PC-9 (cell line): ENCODE measurements around the gene PRKAR1A. TPM values are rescaled to one million over a fixed set of nuclear protein-coding genes. Genes with fewer than 3 reads are reported as not detected.

ENCODE experiments used
- BruUV-seq: library from RNA; stranded (reverse); fragments of 400-500 nt; replicated peaks from 2 replicates; lab custom pipeline; 2021; lab: Mats Ljungman, UMichigan
- CTCF ChIA-PET: fragments of 300-600 bp; sonication (Branson Sonifier 250); formaldehyde crosslinking; loops from one replicate; lab custom pipeline; 2022; ENCODE audit warnings: antibody characterized with exemption; lab: Charles Lee
- POLR2A ChIA-PET: fragments of 300-600 bp; sonication (Branson Sonifier 250); formaldehyde crosslinking; loops from one replicate; lab custom pipeline; 2022; ENCODE audit warnings: antibody characterized with exemption; ENCODE audit not compliant: unreplicated experiment; lab: Charles Lee
- DNase-seq, 2 experiments: peaks; one replicate each; pipeline versions ENCODE4 v3.0.0 to v3.0.0-alpha.2; 2015 to 2022; ENCODE audit warnings: mixed read lengths in 1 of 2
- H2AFZ ChIP-seq: fragments of 200-600 bp; sonication (generic); 2 replicates; pipeline ENCODE4 v1.8.1; 2017; ENCODE audit warnings: antibody characterized with exemption
- H3F3A ChIP-seq: fragments of 200-600 bp; sonication (generic); 2 replicates; pipeline ENCODE4 v1.8.1; 2017; ENCODE audit warnings: antibody characterized with exemption, mild to moderate bottlenecking, low read depth; ENCODE audit not compliant: insufficient read depth
- H3K27ac ChIP-seq: fragments of 200-600 bp; sonication (generic); 2 replicates; pipeline ENCODE4 v1.6.1; 2016; ENCODE audit warnings: mixed run types
- H3K27me3 ChIP-seq: fragments of 200-600 bp; sonication (generic); 2 replicates; pipeline ENCODE4 v1.6.1; 2016; ENCODE audit warnings: low read depth, mixed run types; ENCODE audit not compliant: insufficient read depth
- H3K36me3 ChIP-seq: fragments of 200-600 bp; sonication (generic); 2 replicates; pipeline ENCODE4 v1.6.1; 2016; ENCODE audit warnings: low read depth, mixed run types
- H3K4me1 ChIP-seq: fragments of 200-600 bp; sonication (generic); replicated peaks from 2 replicates; pipeline ENCODE4 v1.6.1; 2016; ENCODE audit warnings: mixed run types; ENCODE audit not compliant: insufficient read depth
- H3K4me2 ChIP-seq: fragments of 200-600 bp; sonication (generic); 2 replicates; pipeline ENCODE4 v1.6.1; 2017; ENCODE audit warnings: mixed run types
- H3K4me3 ChIP-seq: fragments of 200-600 bp; sonication (generic); 2 replicates; pipeline ENCODE4 v1.6.1; 2016; ENCODE audit warnings: mixed run types
- H3K79me2 ChIP-seq: fragments of 200-600 bp; sonication (generic); 2 replicates; pipeline ENCODE4 v1.6.1; 2017; ENCODE audit warnings: low read depth, mixed run types
- H3K9me2 ChIP-seq: fragments of 200-600 bp; sonication (generic); 2 replicates; pipeline ENCODE4 v1.8.1; 2017; ENCODE audit warnings: mild to moderate bottlenecking; ENCODE audit not compliant: insufficient read depth
- H3K9me3 ChIP-seq: fragments of 200-600 bp; sonication (generic); 2 replicates; pipeline ENCODE4 v1.8.1; 2016; ENCODE audit warnings: low read depth; ENCODE audit not compliant: insufficient read depth
- H4K20me1 ChIP-seq: fragments of 200-600 bp; sonication (generic); 2 replicates; pipeline ENCODE4 v1.8.1; 2017; ENCODE audit not compliant: insufficient read depth
- CTCF ChIP-seq: fragments of 200-600 bp; sonication (generic); conservative IDR thresholded peaks from 2 replicates; pipeline ENCODE4 v1.6.1; 2017; ENCODE audit warnings: mixed run types, antibody characterized with exemption, mild to moderate bottlenecking, moderate library complexity
- EZH2 ChIP-seq: fragments of 200-600 bp; sonication (generic); IDR thresholded peaks from 2 replicates; pipeline ENCODE4 v1.8.0; 2017; ENCODE audit warnings: antibody characterized with exemption, low read depth
- intact Hi-C: fragments of 100-400 bp; cut with micrococcal nuclease; formaldehyde crosslinking; loops from one replicate; pipeline ENCODE4 v1.10.0; 2022; ENCODE audit not compliant: unreplicated experiment
- total RNA-seq: library from RNA; stranded (reverse); gene quantifications from 2 replicates; pipeline ENCODE4 v1.2.3, GENCODE V29; 2021

PRKAR1A gene
- total RNA-seq, 1 experiment from 2014 or later, result 161 TPM

- H3K27me3 ChIP-seq, result peaks cover 11% of the 10 kb centered on the region; the same call in 1 of the 2 replicates
- H3F3A ChIP-seq, result no peaks in the 10 kb centered on the region
- H3K9me3 ChIP-seq, result no peaks in the 10 kb centered on the region
- H3K4me3 ChIP-seq, result no peak overlapping the region
- H3K79me2 ChIP-seq, result no peaks in the 10 kb centered on the region
- H3K9me2 ChIP-seq, result no peaks in the 10 kb centered on the region
- BruUV-seq, result no TSS peak
- intact Hi-C loops, result no loop called here
- no peak overlapping the region for H3K27ac ChIP-seq
- H2AFZ ChIP-seq, result no peak overlapping the region
- no peaks in the 10 kb centered on the region for H3K4me1 ChIP-seq
- CTCF ChIA-PET, result no interaction called here
- TF ChIP-seq CTCF, result no peak
- no peak for TF ChIP-seq EZH2
- POLR2A ChIA-PET, result no interaction called here
- no peaks in the 10 kb centered on the region for H4K20me1 ChIP-seq
- no peaks in the 10 kb centered on the region for H3K36me3 ChIP-seq
- DNase-seq, result no peak
- no peak overlapping the region for H3K4me2 ChIP-seq
Measured at GRCh38 chr17:68556551-68556950, 44.3 kb downstream of the PRKAR1A start.

GRCh38 chr17:68559316-68559715 is 47.1 kb downstream of the PRKAR1A start:
- no peak for DNase-seq
- ChIA-PET POLR2A (no interaction called here), CTCF (no interaction called here)
- Histone ChIP-seq H3K4me2 (no peak overlapping the region), H3F3A (no peaks in the 10 kb centered on the region), H4K20me1 (no peaks in the 10 kb centered on the region), H2AFZ (no peak overlapping the region), H3K27ac (no peak overlapping the region), H3K9me2 (no peaks in the 10 kb centered on the region), H3K4me1 (no peaks in the 10 kb centered on the region), H3K9me3 (no peaks in the 10 kb centered on the region), H3K4me3 (no peak overlapping the region), H3K27me3 (peaks cover 36% of the 10 kb centered on the region; the same call in 1 of the 2 replicates), H3K79me2 (no peaks in the 10 kb centered on the region), H3K36me3 (no peaks in the 10 kb centered on the region)
- intact Hi-C loops, result no loop called here
- no peak for TF ChIP-seq EZH2
- TF ChIP-seq CTCF, result no peak
- no TSS peak for BruUV-seq

- Histone ChIP-seq H3F3A (no peaks in the 10 kb centered on the region), H3K9me3 (no peaks in the 10 kb centered on the region), H3K4me3 (no peak overlapping the region), H3K36me3 (no peaks in the 10 kb centered on the region), H3K9me2 (no peaks in the 10 kb centered on the region), H3K79me2 (no peaks in the 10 kb centered on the region), H3K27ac (no peak overlapping the region), H3K27me3 (peaks cover 49% of the 10 kb centered on the region), H3K4me2 (no peak overlapping the region), H3K4me1 (no peaks in the 10 kb centered on the region), H2AFZ (no peak overlapping the region), H4K20me1 (no peaks in the 10 kb centered on the region)
- intact Hi-C loops, result no loop called here
- CTCF ChIA-PET, result no interaction called here
- TF ChIP-seq CTCF, result no peak
- no peak for TF ChIP-seq EZH2
- POLR2A ChIA-PET, result no interaction called here
- no TSS peak for BruUV-seq
- no peak for DNase-seq
Measured at GRCh38 chr17:68560966-68561720, 48.9 kb downstream of the PRKAR1A start.
